Measurements from ENCODE around the gene MECP2.

GRCh38 chrX:154142386-154142785, 44.9 kb upstream of the MECP2 start:
- TF ChIP-seq CTCF (IDR thresholded peaks at IDR 0.05; ENCODE audit: insufficient read depth, low read length, poor library complexity, severe bottlenecking) (no peak), EZH2phosphoT487 (conservative IDR thresholded peaks at IDR 0.05; ENCODE audit: low read length) (no peak)
